Testis (tissue), 3 donors: Measurements from ENCODE around the gene MRFAP1L1. TPM values are rescaled to one million over a fixed set of nuclear protein-coding genes. Genes with fewer than 3 reads are reported as not detected.

ENCODE experiments used
- DNase-seq: peaks from one replicate; pipeline ENCODE4 v3.0.0-alpha.2; 2019
- H3K27ac ChIP-seq, 2 donors: fragments of 200-600 bp; sonication (generic); one replicate each; pipeline ENCODE4 v1.5.1; 2019
- H3K27me3 ChIP-seq: fragments of 200-600 bp; sonication (generic); one replicate; pipeline ENCODE4 v1.5.1; 2019
- H3K36me3 ChIP-seq: fragments of 200-600 bp; sonication (generic); one replicate; pipeline ENCODE4 v1.5.1; 2017; ENCODE audit warnings: low read depth; ENCODE audit errors: missing control alignments
- H3K4me1 ChIP-seq: fragments of 200-600 bp; sonication (generic); one replicate; pipeline ENCODE4 v1.5.1; 2019
- H3K4me3 ChIP-seq, 2 donors: fragments of 200-600 bp; sonication (generic); one replicate each; pipeline ENCODE4 v1.5.1; 2017 to 2019
- H3K9me3 ChIP-seq: fragments of 200-600 bp; sonication (generic); one replicate; pipeline ENCODE4 v1.5.1; 2017
- CTCF ChIP-seq, 3 experiments: fragments of 450-650 bp in 2 of 3; fragments of 200-600 bp in 1 of 3; sonication (generic) in 1 of 3; IDR thresholded peaks; one replicate each; pipeline ENCODE4 v1.5.1; 2016 to 2019; ENCODE audit warnings: antibody characterized with exemption in 3 of 3, mild to moderate bottlenecking in 2 of 3, moderate library complexity in 1 of 3
- POLR2A ChIP-seq: fragments of 450-650 bp; IDR thresholded peaks from one replicate; pipeline ENCODE4 v1.6.1; 2017; ENCODE audit warnings: antibody characterized with exemption, mild to moderate bottlenecking, moderate library complexity
- WGBS, 2 donors: methylation state at CpG; one replicate each; pipeline ENCODE4 v1.1.5; 2018; 5-methylcytosine and 5-hydroxymethylcytosine counted together
- intact Hi-C: fragments of 100-400 bp; cut with DNase I; formaldehyde crosslinking; loops from one replicate; pipeline ENCODE4 v1.15.1; 2023; ENCODE audit warnings: low total_unique reads
- polyA plus RNA-seq: library from polyadenylated mRNA; stranded (reverse); fragments of 350-450 nt; fragmentation: Illumina TruSeq; extraction: RNeasy Lipid Tissue Mini Kit (QIAGEN cat#74804); gene quantifications from one replicate; pipeline ENCODE4 v1.2.3, GENCODE V29; 2014; ENCODE audit warnings: low read depth, low replicate concordance; ENCODE audit not compliant: insufficient read depth
- total RNA-seq, 2 donors: library from RNA; depleted of rRNA; stranded (reverse); fragments of >200 nt; gene quantifications; one replicate each; pipeline ENCODE4 v1.2.3, GENCODE V29; 2016

MRFAP1L1 gene
- total and polyA plus RNA-seq, 3 donors from 2014 or later = 40.8 to 60.5 (median 42.9) TPM

DNA sequence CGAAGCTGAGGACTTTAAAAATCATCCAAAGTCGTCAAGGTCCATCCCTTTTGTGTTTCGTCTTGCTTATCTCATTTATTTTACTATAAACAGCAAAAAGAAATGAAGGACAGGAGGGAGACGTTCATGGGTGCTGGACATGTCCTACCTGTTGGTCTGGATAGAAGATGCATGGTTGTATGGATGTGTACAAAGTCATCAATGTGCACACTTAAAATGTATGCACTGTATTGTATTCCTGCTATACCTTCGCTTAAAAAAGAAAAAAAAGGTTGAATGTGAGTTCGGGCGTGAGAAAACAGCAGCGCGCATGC lies 6.0 kb upstream of the MRFAP1L1 start:
- Histone ChIP-seq H3K36me3 (no peaks in the 10 kb centered on the region), H3K27ac (peak overlapping the region; percentile 83 to 90), H3K27me3 (no peaks in the 10 kb centered on the region), H3K4me1 (peaks cover 9% of the 10 kb centered on the region), H3K4me3 (peak overlapping the region; percentile 75), H3K9me3 (no peaks in the 10 kb centered on the region)
- TF ChIP-seq CTCF (IDR thresholded peaks at IDR 0.05) (no peak), POLR2A (no peak)
- WGBS, 2 donors = 2 to 4% methylated on average over 9 of the region's 9 CpGs
- intact Hi-C loops = no loop called here
- DNase-seq = no peak

DNA sequence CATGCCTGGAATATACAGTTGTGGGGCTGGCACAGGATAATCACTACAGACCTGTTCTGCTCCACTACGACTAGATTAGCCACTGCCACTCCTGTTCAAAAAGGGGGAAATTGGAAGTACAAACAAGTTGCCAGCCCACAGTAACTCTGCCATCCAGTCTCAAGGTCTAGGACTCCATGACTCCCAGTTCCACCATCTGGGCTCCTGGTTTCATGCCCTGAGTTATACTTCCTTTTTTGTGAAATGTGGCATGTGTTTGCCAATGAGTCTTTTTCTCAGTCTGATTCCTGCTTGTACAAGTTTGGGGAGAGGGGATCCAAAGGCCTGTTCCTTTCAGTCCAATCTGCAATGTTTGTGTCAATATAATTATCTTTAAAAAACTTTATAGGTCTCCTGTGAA lies 5.3 kb upstream of the MRFAP1L1 start:
- H3K27ac ChIP-seq = peak overlapping the region in 1 of 2 donors; percentile 90

GRCh38 chr4:6710996-6711395 lies 1.3 kb upstream of the MRFAP1L1 start:
- no peaks in the 10 kb centered on the region for H3K36me3 ChIP-seq

More for the DNA sequence above, 5.3 kb upstream of the MRFAP1L1 start:
- no peak for TF ChIP-seq POLR2A
- TF ChIP-seq CTCF (IDR thresholded peaks at IDR 0.05) = no peak
- no peaks in the 10 kb centered on the region for H3K9me3 ChIP-seq
- 82 to 91% methylated on average over 1 of the region's 1 CpG for WGBS, 2 donors
- H3K36me3 ChIP-seq = no peaks in the 10 kb centered on the region
- no peaks in the 10 kb centered on the region for H3K27me3 ChIP-seq
- no peak overlapping the region for H3K4me3 ChIP-seq
- DNase-seq = peak; percentile 7
- peaks cover 8% of the 10 kb centered on the region for H3K4me1 ChIP-seq
- intact Hi-C loops = no loop called here

DNA sequence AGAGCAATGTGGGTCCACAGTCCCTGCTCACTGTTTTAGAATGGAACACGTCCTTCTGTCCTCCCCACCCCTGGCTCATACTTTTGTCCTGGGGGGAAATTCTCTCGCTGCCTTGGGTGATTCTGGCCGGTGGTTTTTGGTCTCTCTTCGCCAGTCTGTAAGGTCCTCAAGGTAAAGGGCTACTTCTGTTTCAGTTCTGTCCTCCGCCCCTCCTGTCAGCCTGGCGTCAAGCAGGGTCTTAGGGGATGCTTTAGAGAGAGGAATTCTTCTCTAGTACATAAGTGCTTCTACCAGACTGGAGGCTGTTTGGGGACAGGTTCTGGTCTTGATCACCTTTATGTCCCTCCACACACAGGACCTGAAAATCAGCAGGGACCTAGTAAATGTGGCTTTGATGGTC lies 617 bp upstream of the MRFAP1L1 start:
- DNase-seq = no peak
- intact Hi-C loops = no loop called here
- no peak for TF ChIP-seq CTCF (IDR thresholded peaks at IDR 0.05)
- no peak for TF ChIP-seq POLR2A

More at GRCh38 chr4:6710996-6711395, 1.3 kb upstream of the MRFAP1L1 start:
- Histone ChIP-seq H3K27ac (no peak overlapping the region), H3K9me3 (no peaks in the 10 kb centered on the region), H3K27me3 (no peaks in the 10 kb centered on the region), H3K4me3 (no peak overlapping the region), H3K4me1 (peaks cover 29% of the 10 kb centered on the region)
- WGBS, 2 donors = 72 to 76% methylated on average over 2 of the region's 2 CpGs
- TF ChIP-seq CTCF (IDR thresholded peaks at IDR 0.05) = no peak
- DNase-seq = no peak
- intact Hi-C loops = no loop called here

GRCh38 chr4:6706173-6706572 lies 3.5 kb downstream of the MRFAP1L1 start:
- intact Hi-C loops = no loop called here
- no peak overlapping the region for H3K27ac ChIP-seq
- DNase-seq = no peak
- no peaks in the 10 kb centered on the region for H3K36me3 ChIP-seq
- peaks cover 26% of the 10 kb centered on the region for H3K4me1 ChIP-seq
- 89 to 91% methylated on average over 5 of the region's 5 CpGs for WGBS, 2 donors
- H3K4me3 ChIP-seq = no peak overlapping the region
- no peak for TF ChIP-seq POLR2A
- TF ChIP-seq CTCF (IDR thresholded peaks at IDR 0.05) = no peak
- H3K27me3 ChIP-seq = no peaks in the 10 kb centered on the region
- H3K9me3 ChIP-seq = no peaks in the 10 kb centered on the region

More for the DNA sequence above, 617 bp upstream of the MRFAP1L1 start:
- H3K27me3 ChIP-seq = no peaks in the 10 kb centered on the region
- WGBS, 2 donors = 2 to 9% methylated on average over 6 of the region's 6 CpGs
- H3K4me1 ChIP-seq = peaks cover 28% of the 10 kb centered on the region
- H3K4me3 ChIP-seq = peak overlapping the region; percentile 82 to 92
- no peaks in the 10 kb centered on the region for H3K9me3 ChIP-seq
- H3K36me3 ChIP-seq = no peaks in the 10 kb centered on the region
- peak overlapping the region; percentile 84 to 92 for H3K27ac ChIP-seq
